Measurements from ENCODE around the gene RAPGEF1. TPM values are rescaled to one million over a fixed set of nuclear protein-coding genes. Genes with fewer than 3 reads are reported as not detected.

The RAPGEF1 gene
- total RNA-seq, 2 donors from 2014 or later = 45.8 to 105 TPM

DNA sequence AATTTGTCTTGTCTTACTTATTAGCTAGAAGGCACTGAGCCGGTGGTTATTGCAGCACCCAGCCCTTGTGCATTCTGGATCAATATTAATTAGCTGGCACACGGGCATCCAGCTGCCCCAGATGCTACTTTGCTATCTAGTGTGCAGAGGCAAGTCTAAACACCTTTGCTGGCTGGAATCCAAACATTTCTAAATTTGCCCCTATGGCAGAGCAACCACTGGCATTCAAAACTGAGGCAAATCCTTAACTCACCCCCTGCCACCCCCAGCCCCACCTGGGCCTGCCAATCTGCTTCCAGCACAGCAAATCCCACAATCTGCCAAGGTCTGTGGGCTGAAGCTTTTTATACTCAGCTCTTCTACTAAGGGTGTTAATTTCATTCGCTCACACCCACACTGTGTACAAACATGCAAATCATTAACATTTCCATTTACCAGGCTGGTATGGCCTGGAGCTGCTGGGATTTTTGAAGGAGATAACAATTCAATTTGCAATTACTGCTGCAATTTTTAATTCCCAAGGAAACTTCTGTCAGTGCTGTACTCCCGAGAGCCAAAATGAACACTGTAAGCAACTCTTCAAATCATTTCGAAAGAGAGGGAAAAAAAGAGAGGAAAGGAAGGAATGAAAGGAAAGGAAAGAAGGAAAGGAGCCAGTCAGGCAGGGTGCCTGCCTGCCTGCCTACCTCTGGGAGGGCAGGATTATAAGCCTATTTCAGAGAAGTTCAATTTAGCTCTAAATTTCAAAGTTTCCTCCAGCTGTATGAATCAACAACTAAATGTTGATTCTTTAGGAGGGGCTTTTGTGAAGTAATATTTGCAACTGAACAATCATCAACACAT, 35.5 kb downstream of the RAPGEF1 start:
- peaks cover 0 to 24% of the 10 kb centered on the region in 2 donors for H3K36me3 Mint-ChIP-seq
- H3K9me3 Mint-ChIP-seq = no peaks in the 10 kb centered on the region
- peak overlapping the region in 1 of 2 donors; percentile 3 for H3K27ac Mint-ChIP-seq
- ATAC-seq (no peak), DNase-seq (ENCODE audit: low spot score in 2 of 2) (no peak)

GRCh38 chr9:131703697-131704096, 36.2 kb downstream of the RAPGEF1 start:
- no peak for ATAC-seq
- Mint-ChIP-seq H3K36me3 (peaks cover 0 to 24% of the 10 kb centered on the region in 2 donors), H3K27ac (no peak overlapping the region), H3K9me3 (no peaks in the 10 kb centered on the region)
- DNase-seq (ENCODE audit: low spot score in 2 of 2) = no peak

DNA sequence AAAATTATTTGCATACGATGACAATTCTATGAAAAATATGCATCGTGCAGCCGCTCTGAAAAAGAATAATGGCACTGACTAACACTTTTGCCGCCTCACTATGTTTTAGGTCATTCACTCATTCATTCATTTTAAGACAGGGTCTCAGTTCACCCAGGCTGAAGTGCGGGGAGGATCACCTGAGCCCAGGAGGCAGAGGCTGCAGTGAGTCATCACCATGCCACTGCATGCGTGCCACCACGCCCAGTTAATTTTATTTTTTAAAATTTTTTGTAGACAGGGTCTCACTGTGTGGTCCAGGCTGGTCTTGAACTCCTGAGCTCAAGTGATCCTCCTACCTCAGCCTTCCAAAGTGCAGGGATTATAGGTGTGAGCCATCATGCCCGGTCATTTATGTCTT, 37.0 kb downstream of the RAPGEF1 start:
- Mint-ChIP-seq H3K36me3 (peaks cover 0 to 20% of the 10 kb centered on the region in 2 donors), H3K9me3 (no peaks in the 10 kb centered on the region), H3K27ac (no peak overlapping the region)
- ATAC-seq = no peak
- no peak for DNase-seq (ENCODE audit: low spot score in 2 of 2)

- DNase-seq (ENCODE audit: low spot score in 2 of 2) (no peak), ATAC-seq (no peak)
- peaks cover 0 to 13% of the 10 kb centered on the region in 2 donors for H3K36me3 Mint-ChIP-seq
- H3K9me3 Mint-ChIP-seq = no peaks in the 10 kb centered on the region
- H3K27ac Mint-ChIP-seq = no peak overlapping the region
Measured at GRCh38 chr9:131701789-131702337, 38.0 kb downstream of the RAPGEF1 start.

DNA sequence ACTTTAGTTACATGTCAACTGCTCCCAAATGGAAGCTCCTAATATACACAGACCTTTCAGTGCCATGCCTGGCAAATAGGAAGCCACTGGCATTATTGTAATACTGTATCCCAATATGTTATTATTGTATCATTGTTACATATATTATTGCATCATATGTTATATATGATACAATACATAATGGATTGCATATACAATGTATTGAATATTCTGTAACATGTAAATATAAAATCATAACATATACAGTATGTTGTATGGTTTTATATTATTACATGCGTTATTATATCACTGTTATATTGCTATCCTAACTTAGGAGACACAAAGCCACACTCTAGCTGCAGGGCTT, 38.5 kb downstream of the RAPGEF1 start:
- Mint-ChIP-seq H3K27ac (no peak overlapping the region), H3K36me3 (peaks cover 0 to 8% of the 10 kb centered on the region in 2 donors), H3K9me3 (no peaks in the 10 kb centered on the region)
- DNase-seq (ENCODE audit: low spot score in 2 of 2) (no peak), ATAC-seq (no peak)

GRCh38 chr9:131700765-131701435, 39.0 kb downstream of the RAPGEF1 start:
- DNase-seq (ENCODE audit: low spot score in 2 of 2) (no peak), ATAC-seq (no peak)
- peaks cover 0 to 8% of the 10 kb centered on the region in 2 donors for H3K36me3 Mint-ChIP-seq
- H3K9me3 Mint-ChIP-seq = no peaks in the 10 kb centered on the region
- H3K27ac Mint-ChIP-seq = no peak overlapping the region

DNA sequence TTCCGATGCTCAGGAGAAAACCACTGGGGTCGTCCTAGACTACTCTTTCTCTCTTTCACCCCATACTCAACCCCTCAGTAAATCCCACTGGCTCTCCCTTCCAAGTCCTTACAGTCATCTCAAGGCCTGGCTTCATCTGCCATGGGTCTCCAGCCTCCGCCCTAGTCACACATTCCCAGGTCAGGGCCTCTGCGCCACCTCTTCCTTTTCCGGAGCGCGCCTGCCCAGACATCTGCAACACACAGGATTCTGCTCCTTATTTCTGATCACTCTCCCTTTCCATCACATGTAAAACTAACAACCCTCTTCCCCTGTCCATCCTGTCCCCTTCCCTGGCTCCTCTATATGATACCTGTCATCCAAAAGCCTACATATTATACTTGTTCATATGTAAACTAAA, 39.8 kb downstream of the RAPGEF1 start:
- Mint-ChIP-seq H3K36me3 (peaks cover 0 to 8% of the 10 kb centered on the region in 2 donors), H3K9me3 (no peaks in the 10 kb centered on the region), H3K27ac (peak overlapping the region; percentile 4 to 50)
- no peak for DNase-seq (ENCODE audit: low spot score in 2 of 2)
- ATAC-seq = no peak

DNA sequence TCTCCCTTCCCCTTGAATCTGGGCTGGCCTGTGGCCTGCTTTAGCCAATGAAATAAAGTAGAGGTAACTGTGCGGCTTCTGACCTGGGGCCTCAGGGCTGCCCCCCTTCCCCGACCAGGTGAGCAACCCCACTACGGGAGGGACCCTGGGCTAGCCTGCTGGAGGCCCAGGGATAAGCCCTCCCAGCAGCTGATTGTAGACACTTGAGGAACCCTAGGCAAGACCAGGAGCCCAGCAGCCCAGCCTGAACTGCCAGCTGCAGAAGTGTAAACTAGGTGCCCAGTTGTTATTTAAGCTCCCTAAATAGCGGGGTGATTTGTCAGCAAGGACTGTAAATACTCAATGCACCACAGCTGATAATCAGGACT, 41.3 kb downstream of the RAPGEF1 start:
- no peak overlapping the region for H3K27ac Mint-ChIP-seq
- ATAC-seq = no peak
- H3K36me3 Mint-ChIP-seq = peaks cover 0 to 8% of the 10 kb centered on the region in 2 donors
- no peak for DNase-seq (ENCODE audit: low spot score in 2 of 2)
- no peaks in the 10 kb centered on the region for H3K9me3 Mint-ChIP-seq

DNA sequence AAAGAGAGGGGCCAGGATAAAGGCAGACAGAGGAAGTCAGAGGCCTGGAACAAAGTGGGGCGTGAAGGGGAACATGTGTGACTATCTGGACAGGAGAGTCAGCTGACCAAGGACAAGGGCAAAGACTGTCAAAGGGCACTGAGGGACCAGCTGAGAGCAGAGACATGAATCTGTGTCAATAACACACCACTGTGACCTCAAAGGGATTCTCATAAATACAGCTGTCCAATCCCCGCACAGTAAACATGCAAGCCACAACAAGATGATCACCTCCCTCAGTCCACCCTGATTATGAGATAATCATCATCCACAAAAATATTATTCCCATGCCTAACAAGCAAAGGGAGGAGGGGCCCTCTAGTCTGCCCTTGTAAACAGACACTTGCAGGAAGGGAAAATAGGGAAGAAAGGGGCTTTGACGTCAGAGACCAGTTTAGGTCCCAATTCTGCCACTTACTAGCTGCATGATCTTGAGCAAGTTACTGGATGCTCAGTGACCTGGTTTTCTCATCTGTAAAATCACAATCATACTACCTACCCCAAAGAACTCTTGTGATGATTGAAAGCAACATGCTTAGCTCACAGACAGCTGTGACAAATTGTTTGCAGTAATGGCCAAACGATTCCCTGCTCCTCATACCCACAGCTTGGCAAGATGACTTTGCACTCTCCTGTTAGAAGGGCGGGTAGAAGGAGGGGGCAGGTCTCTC, 41.8 kb downstream of the RAPGEF1 start:
- H3K9me3 Mint-ChIP-seq = no peaks in the 10 kb centered on the region
- H3K27ac Mint-ChIP-seq = no peak overlapping the region
- DNase-seq (ENCODE audit: low spot score in 2 of 2) (no peak), ATAC-seq (peak in 1 of 2 donors; percentile 18)
- peaks cover 0 to 8% of the 10 kb centered on the region in 2 donors for H3K36me3 Mint-ChIP-seq

DNA sequence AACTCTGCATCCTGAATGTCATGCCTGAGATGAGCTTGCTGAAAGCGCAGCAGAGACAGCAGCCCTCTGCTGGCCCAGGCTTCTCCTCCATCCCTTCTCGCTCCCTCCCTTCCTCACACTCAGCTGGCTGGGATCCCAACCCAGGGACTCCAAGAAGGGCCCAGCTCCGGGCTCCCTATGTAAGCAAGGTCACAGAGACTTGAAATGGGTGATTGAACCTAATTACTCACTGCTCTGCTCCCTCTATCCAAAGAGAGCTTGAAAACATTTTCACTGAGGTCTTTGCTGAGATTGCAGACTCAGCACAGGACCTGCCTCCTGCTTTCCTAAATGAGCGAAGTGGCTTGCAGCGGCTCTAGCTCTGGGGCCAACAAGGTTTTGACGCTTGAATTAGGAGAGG, 42.8 kb downstream of the RAPGEF1 start:
- Mint-ChIP-seq H3K36me3 (peaks cover 0 to 8% of the 10 kb centered on the region in 2 donors), H3K9me3 (no peaks in the 10 kb centered on the region), H3K27ac (no peak overlapping the region)
- DNase-seq (ENCODE audit: low spot score in 2 of 2) (no peak), ATAC-seq (no peak)

- H3K27ac Mint-ChIP-seq = no peak overlapping the region
- DNase-seq (ENCODE audit: low spot score in 2 of 2) (no peak), ATAC-seq (no peak)
- H3K36me3 Mint-ChIP-seq = peaks cover 0 to 8% of the 10 kb centered on the region in 2 donors
- no peaks in the 10 kb centered on the region for H3K9me3 Mint-ChIP-seq
Measured at GRCh38 chr9:131695836-131696460, 43.9 kb downstream of the RAPGEF1 start.

- Mint-ChIP-seq H3K27ac (no peak overlapping the region), H3K36me3 (peaks cover 0 to 8% of the 10 kb centered on the region in 2 donors), H3K9me3 (no peaks in the 10 kb centered on the region)
- ATAC-seq (no peak), DNase-seq (ENCODE audit: low spot score in 2 of 2) (no peak)
Measured at GRCh38 chr9:131695366-131695765, 44.5 kb downstream of the RAPGEF1 start.

DNA sequence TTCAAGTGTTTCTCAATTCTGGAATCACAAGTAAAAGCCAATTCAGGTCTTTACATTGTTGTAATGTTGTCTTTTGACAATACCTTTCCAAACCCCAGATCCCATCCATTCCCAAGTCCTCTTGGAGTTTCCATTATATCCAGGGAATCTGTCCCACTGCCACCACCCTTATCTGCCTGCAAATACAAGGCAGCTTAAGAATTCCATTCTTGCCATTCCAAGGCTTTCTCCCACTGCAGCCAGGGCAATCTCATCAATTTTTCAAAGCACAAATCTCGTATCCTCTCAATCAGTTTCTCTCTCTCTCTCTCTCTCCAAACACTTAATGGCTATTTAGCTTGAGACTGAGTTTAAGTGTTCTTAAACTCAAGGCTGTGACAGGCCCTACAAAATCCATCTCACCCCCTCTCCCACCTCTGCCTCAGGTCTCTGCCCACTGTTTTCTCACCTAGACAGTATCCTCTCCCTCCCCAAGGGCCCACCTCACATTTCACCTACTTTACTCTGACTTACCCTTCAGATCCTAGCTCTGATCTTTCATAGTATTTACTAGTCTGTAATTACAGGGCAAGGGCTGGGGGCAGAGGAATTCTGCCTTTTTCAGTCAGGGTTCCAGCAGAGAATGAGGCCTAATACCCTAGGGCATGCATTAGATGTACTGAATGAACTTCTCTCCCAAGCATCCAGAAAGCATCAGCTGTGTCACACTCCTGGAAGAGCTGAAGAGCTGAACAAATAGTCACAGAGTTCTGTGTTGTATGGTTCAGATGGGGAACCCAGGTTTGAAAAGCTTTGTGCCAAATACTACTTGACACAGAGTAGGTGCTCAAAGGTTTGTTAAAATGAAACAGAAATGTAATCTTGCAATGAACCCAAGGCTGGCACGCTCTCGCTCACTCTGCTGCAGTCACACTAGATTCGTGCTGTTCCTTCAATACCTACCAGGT, 46.0 kb downstream of the RAPGEF1 start:
- Mint-ChIP-seq H3K27ac (peak overlapping the region in 1 of 2 donors; percentile 31), H3K9me3 (no peaks in the 10 kb centered on the region), H3K36me3 (no peaks in the 10 kb centered on the region)
- ATAC-seq = no peak
- no peak for DNase-seq (ENCODE audit: low spot score in 2 of 2)

- Mint-ChIP-seq H3K27ac (no peak overlapping the region), H3K36me3 (no peaks in the 10 kb centered on the region), H3K9me3 (no peaks in the 10 kb centered on the region)
- DNase-seq (ENCODE audit: low spot score in 2 of 2) (no peak), ATAC-seq (no peak)
Measured at GRCh38 chr9:131692612-131693562, 47.0 kb downstream of the RAPGEF1 start.

Data from activated naive CD4-positive, alpha-beta T cell treated with anti-CD3 and anti-CD28 coated beads, Interleukin-2, amount 50 U/mL, for 72 hours (primary cell).